COLO829 (cell line): ENCODE data around the gene PDE3B.
A peak's percentile ranks its signal among the peaks of the same experiment; 100 is the strongest.
"Not testable (repeated sequence)": the region's sequence is repeated elsewhere in the genome, so short reads cannot be mapped to it uniquely, and the experiment has no call there.

Source experiments
- DNase-seq: peaks from one replicate; pipeline ENCODE4 v3.0.0; 2012; ENCODE audit warnings: low spot score

PDE3B gene

DNA sequence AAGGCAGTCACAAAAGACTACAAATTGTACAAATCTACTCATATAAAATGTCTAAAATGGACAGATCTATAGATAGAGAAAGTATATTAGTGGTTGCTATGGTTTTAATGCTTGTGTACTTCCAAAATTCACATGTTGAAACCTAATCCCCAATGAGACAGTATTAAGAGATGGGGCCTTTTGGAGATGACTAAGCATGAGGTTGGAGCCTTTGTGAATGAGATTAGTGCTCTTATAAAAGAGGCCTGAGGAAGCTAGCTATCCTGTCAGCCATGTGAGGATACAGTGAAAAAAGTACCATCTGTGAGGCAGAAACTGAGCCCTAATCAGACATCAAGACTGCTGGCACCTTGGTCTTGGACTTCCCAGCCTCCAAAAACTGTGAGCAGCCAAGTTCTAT lies 165.9 kb downstream of the PDE3B start:
- DNase-seq, result no peak

DNA sequence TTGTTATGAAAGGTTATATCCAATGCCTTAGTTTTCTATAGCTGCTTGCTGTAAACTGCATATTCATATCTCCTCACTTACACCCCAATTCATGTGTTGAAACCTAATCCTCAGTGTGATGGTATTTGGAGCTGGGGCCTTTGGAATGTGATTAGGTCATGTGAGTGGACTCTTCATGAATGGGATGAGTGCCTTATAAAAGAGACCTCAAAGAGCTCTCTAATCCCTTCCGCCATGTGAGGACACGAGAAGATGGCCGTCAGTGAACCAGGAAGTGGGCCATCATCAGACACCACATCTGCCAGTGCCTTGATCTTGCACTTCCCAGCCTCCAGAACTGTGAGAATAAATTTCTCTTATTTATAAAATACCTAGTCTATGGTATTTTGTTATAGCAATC lies 169.2 kb downstream of the PDE3B start:
- DNase-seq, result no peak

DNA sequence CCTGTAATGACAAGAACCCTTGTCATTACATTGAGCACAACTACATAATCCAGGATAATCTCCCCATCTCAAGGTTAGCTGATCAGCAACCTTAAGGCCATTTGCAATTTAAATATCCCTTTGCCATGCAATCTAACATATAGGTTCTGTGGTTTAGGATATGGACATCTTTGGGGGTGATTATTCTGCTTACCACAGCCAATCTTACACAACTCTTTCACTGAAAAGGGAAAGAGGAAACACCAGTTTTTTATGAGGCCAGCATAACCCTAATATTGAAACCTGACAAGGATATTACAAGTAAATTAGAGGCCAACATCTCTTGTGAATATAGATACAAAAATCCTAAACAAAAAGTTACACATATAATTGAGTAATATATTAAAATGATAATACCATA lies 169.9 kb downstream of the PDE3B start:
- no peak for DNase-seq

DNA sequence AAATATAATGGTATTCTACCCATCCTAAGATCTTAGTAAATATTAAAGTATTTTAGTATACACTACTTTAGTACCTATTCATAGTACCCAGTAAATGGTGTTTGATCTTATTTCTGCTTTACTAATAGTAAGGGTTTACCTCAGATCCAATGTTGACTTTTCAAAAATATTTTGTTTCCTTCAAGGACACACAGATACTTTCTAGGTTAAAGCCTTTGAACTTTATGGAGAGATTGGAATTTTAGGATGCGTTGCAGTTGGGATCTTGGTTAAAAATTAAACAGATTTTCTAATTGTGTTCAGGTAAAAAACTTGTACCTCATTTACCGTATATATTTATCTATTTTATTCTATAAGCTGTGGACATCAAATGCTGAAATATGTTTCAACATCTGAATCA lies 175.2 kb downstream of the PDE3B start:
- no peak for DNase-seq

DNA sequence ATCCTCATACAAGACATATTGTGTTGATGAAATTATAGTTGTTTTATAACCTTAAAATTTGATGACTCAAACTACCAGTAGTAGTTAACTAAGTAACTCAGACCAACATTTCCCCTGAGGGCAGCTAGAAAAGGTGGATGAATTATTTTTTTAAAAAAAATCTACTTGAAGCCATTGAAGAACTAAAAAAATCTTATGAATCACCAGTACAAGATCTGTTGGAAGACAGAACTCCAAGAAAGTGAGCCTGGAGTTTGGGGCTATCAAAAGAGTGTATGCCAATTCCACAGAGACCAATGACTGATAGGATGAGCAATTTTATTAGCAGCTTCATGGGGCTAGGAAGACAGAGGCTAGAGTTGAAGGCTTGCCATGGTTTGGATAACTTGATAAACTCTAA lies 176.0 kb downstream of the PDE3B start:
- DNase-seq, result peak; percentile 51

DNA sequence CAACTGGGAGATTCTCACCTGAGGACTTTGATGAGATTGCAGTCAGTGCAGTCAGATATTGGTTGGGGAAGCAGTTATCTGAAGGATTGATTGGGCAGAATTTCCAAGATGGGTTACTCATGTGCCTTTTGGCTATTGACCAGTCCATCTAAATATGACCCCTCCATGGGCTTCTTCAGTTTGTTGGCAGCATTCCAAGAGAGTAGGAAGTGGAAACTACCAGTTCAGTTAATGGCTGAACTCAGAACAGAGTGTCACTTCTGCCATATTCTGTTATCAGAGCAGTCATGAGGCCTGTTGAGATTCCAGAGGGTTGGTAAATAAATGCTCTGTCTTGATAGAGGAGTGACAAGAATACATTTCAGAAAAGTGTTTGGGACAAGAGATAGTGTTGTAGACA lies 177.4 kb downstream of the PDE3B start:
- DNase-seq, result no peak

DNA sequence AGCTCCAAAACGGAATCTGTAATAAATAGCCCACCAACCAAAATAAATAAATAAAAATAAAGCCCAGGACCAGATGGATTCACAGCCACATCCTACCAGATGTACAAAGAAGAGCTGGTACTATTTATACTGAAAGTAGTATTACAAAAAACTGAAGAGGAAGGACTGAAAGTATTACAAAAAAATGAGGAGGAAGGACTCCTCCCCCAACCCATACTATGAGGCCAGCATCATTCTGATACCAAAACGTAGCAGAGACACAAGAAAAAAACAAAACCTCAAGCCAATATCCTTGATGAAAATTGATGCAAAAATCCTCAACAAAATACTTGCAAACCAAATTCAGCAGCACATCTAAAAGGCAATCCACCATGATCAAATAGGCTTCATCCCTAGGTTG lies 183.0 kb downstream of the PDE3B start:
- DNase-seq, result no peak

DNA sequence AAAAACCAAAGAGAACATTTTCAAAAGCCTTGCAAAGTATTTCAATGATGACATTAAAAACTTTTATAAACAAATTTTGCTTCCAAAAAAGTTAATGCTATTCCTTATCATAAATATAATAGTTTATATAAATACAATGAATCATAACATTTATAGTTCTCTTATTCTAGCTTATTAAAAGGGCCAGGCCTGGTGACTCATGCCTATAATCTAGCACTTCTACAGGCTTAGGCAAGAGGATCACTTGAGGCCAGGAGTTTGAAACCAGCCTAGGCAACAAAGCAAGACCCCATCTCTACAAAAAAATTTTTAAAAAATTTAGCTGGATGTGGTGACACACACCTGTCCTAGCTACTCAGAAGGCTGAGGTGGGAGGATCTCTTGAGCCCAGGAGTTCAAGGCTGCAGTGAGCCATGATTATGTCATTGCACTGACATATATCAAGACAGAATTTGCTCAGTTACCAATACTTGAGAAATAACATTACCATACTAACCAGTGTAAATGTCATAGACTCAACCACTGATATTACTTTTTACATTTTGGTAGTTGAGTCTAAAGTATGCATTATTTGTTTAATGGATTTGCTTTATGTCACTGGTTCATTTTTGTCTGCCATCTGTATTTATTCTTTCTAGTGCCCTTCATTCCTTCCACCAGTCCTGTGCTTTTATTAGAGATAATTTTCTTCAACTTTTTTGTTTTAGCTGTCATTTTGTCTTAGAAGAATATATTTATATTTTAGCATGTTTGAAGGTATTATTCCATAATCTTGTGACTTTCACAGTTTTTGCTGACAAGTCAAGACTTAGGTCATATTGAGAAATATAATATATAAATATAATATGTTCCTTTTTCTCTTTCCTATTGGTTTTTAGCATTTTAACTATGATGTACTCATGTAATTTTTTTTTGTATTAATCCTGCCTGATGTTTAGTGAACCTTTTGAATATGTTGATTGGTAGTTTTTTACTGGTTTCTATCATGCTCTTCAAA lies 192.2 kb downstream of the PDE3B start:
- no peak for DNase-seq

DNA sequence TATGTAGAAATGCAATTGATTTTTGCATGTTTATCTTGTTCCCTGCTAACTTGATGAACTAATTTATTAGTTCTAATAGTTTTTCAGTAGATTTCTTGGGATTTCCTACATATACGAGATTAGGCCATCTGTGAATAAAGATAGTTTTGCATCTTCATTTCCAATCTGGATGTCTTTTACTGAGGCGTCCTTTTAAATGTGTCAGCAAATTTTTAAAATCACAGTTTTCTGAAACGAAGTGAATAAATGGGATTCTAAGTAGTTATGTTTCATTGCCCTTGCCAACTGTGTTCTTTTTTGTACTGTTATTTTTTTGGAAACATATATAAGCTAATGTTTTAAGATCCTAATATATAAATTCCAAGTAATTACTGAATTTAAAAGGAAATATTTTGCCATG lies 198.4 kb downstream of the PDE3B start:
- DNase-seq, result no peak

DNA sequence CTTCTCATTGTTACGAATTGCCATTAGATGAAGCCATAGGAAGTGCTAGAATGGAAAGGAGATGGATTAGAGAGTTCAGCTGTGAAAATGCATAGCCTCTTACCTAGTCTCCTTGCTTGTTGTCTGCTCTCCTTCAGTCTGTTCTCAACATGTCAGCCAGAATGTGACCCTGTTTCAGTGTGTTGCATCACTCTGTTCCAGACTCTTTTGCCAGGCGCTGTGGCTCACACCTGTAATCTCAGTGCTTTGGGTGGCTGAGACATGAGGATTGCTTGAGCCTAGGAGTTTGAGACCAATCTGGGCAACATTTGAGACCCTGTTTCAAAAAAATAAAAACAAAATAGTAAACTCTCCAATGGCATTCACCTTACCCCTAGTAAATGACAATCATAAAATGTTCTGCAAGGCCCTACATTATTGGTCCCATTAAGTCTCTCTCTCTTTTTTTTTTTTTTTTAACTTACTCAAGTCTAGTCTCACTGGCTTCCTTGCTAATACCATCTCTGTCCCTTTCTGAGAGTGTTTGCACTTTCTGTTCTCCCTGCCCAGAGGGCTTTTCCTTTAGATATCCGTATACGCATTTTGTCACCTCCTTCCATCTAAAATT lies 209.1 kb downstream of the PDE3B start:
- no peak for DNase-seq

DNA sequence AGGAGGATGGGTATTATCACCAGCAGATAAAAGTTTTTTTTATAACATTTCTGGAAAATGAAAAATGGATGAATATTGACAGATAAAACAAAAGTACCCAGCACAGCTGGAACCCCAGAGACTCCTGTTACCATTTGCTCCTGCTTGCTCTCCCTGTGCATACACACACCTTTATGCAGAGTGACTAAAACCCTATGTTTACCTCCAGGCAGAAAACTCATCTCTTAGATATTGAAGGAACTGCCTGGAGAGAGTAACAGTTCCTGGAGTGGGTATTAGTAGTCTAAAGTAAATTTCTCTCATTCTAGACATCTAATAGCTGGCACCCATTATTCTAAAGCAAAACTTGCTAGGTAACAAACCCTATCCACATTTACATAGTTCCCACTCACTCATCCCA lies 210.5 kb downstream of the PDE3B start:
- DNase-seq, result no peak

DNA sequence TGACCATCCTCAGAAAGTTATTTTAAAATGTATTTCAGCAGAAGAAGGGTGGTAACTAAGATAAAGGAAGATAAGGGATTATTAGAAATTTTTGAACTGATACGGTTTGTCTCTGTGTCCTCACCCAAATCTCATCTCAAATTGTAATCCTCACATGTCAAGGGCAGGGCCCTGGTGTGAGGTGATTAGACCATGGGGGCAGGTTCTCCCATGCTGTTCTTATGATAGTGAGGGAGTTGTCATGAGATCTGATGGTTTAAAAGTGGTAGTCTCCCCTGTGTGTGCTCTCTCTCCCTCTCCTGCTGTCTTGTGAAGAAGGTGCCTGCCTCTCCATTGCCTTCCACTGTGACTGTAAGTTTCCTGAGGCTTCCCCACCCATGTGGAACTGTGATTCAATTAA lies 212.3 kb downstream of the PDE3B start:
- no peak for DNase-seq

DNA sequence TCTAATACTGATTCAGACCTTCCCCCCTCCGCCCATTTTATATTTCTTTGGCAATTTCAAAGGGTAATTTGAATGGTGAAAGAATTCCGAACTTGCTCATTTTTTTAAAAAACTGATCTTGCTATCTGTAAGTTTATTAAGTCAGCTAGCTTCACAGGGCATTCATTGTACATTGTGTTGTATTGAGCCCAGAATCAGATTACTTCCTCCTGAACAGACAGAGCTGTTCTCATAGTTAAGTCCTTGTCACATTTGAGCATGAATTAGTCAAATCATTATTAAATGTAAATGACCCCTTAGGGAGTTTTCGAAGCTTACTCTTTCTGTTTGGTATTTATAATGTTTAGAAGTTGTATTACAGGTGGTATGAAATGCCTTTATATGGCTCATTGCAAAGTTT lies 214.0 kb downstream of the PDE3B start:
- DNase-seq, result peak; percentile 84

DNA sequence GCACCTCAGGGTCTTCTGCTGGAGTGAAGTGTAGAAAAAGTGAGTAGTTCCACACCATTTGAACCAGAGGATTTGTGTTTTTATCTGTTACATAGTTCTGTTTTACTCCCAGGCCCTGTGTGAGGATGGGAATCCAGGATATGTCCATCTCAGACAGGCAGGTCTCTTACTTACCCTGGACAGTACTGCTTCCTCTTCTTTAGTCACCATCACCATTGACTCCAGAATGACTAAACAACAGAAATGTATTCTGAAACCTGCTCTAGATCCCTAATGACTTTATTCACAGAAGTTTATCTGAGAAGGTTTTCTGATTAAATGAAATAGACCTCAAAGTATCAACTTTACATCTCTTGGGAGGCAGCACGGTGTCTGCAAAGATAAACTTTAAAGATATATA lies 214.8 kb downstream of the PDE3B start:
- peak; percentile 19 for DNase-seq

DNA sequence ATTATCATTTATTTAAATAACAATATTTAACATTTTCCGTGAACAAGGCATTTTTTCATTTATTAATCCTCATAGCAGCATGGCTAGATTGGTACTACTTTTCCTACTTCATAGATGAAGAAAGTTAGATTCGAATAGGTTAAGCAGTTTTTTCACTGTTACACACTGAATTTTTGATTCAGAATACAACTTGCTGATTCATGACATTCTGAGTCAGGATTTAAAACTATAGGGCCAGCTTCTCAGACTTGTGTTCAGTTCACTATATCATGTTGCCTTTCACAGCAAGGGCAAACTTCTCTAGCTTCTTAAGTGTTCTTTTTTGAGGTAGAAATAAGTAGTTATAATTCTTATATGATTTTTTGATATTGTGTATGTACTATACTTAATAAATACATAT lies 216.9 kb downstream of the PDE3B start:
- no peak for DNase-seq

DNA sequence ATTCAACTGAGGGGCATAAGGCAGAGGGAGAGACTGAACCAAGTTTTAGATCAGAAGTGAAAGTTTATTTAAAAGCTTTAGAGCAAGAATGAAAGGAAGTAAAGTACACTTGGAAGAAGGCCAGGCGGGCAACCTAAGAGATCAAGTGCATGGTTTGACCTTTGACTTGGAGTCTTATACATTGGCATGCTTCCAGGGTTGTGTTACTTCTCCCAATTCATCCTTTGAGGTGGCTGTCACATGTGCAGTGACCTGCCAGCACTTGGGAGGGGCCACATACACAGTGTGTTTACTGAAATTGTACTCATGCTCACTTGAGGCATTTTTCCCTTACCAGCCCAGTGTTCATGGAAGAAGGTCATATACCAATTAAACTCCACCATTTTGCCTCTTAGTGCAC lies 218.1 kb downstream of the PDE3B start:
- DNase-seq, result no peak

DNA sequence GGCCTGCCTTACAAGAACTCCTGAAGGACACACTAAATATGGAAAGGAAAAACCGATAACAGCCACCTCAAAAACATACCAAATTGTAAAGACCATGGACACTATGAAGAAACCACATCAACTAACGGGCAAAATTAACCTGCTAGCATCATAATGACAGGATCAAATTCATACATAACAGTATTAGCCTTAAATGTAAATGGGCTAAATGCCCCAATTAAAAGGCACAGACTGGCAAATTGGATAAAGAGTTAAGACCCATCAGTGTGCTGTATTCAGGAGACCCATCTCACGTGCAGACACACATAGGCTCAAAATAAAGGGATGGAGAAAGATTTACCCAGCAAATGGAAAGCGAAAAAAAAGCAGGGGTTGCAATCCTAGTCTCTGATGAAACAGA lies 220.2 kb downstream of the PDE3B start:
- DNase-seq, result not testable (repeated sequence)

DNA sequence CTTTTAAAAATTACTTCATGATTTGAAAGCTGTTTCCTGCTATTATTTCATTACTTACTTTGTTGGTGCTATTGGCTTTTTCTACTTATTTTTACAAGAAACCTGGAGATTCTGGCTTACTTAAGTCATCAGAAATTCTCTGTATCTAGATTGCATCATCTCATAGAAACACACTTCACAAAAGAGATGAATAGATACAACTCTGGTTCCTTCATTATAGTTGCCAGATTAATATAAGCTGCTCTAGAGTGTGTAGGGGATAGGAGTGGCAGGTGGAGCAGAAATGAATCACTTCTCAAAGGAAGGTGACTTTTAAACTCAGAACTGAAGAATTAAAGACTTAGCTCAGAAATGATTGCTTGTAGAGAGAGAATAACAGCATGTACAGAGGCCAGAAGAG lies 228.4 kb downstream of the PDE3B start:
- no peak for DNase-seq

DNA sequence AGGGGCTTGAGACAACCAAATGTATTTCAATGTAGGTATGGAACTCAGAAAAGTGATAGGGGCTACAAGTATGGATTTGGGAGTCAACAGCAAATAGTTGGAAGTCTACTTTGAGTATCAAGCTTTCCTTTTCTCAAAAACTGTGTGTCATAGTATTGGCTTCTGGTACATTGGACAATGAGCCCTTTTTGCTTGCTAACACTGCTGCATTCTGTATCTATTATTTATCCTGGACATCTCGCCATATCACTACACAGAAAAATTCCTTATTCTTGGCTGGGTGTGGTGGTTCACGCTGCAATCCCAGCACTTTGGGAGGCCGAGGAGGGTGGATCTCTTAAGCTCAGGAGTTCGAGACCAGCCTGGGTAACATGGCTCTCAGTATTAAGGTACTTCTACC lies 230.0 kb downstream of the PDE3B start:
- DNase-seq, result peak; percentile 18

DNA sequence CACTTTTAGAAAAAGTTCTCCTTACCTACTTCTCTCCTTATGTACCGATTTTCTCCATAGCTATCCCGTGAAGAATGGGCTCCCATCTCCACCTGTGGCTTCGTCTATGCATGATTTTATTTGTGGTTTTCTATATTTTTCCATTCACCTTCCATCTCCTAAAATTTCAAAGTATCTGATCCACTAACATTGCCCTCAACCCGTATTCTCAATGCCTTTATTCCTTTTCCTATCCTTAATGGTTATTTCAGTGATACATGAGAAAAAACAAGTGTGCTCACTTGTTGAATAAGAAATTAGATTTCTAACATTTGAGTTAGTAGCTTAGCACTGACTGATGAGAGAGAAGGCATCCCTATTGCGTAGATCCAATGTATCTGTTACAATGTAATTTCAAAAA lies 231.6 kb downstream of the PDE3B start:
- no peak for DNase-seq

DNA sequence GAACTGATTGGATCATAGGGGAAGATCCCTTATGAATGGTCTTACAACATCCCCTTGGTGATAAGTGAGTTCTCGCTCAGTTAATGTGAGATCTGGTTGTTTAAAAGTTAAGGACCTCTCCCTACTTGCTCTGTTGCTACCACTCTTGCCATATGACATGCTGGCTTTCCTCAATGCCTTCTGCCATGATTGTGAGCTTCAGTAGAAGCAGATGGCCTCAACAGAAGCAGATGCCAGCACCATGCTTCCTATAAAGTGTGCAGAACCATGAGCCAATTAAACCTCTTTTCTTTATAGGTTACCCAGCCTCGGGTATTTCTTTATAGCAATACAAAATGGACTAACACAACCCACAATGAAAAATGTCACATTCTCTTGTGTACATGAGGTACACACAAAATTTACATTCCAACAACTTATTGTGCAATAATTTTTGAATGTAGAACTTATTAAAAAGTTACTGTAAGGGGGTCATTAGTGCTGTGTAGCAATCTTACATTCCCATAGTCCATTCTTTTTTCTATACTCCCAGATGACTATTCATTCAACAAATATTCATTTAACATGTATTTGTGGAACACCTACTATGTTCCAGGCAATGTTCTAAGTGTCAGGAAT lies 238.1 kb downstream of the PDE3B start:
- DNase-seq, result no peak

DNA sequence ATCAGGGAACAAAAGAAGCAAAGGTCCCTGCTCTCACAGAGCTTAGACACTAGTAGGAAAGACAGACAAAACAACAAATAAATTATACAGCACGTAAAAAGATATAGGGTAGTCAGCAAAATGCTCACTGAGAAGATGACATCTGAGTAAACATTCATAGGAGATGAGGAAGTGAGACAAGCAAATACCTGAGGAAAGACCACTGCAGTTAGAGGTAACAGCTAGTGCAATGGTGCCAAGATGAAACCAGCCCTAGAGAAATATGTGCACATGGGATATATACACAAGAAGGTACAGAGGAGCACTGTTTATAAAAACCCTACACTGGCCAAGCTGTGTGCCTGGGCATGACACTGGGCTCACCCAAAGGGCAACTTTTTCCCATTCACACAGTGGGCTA lies 238.6 kb downstream of the PDE3B start:
- no peak for DNase-seq

DNA sequence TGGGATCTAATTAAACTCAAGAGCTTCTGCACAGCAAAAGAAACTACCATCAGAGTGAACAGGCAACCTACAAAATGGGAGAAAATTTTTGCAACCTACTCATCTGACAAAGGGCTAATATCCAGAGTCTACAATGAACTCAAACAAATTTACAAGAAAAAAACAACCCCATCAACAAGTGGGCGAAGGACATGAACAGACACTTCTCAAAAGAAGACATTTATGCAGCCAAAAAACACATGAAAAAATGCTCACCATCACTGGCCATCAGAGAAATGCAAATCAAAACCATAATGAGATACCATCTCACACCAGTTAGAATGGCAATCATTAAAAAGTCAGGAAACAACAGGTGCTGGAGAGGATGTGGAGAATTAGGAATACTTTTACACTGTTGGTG lies 240.1 kb downstream of the PDE3B start:
- DNase-seq, result not testable (repeated sequence)
